Osteoblast (primary cell): ENCODE measurements around the gene TMEM212. TPM values are rescaled to one million over a fixed set of nuclear protein-coding genes. Genes with fewer than 3 reads are reported as not detected.

Experiments used
- DNase-seq: peaks from one replicate; pipeline ENCODE4 v3.0.0; 2011; ENCODE audit warnings: low spot score, mixed read lengths; ENCODE audit not compliant: insufficient read length; ENCODE audit errors: missing footprints
- H2AFZ ChIP-seq: 2 replicates; pipeline ENCODE4 v1.6.0; 2011; ENCODE audit warnings: mild to moderate bottlenecking, low read length
- H3K27ac ChIP-seq: 2 replicates; pipeline ENCODE4 v1.5.1; 2011; ENCODE audit warnings: mild to moderate bottlenecking, low read depth, low read length, moderate library complexity
- H3K27me3 ChIP-seq: 2 replicates; pipeline ENCODE4 v1.6.0; 2012; ENCODE audit warnings: mild to moderate bottlenecking, control low read depth, inconsistent platforms, low read length, moderate library complexity; ENCODE audit not compliant: insufficient read depth
- H3K36me3 ChIP-seq: 2 replicates; pipeline ENCODE4 v1.5.1; 2011; ENCODE audit warnings: mild to moderate bottlenecking, low read length, control low read depth, moderate library complexity; ENCODE audit not compliant: insufficient read depth
- H3K4me1 ChIP-seq: 2 replicates; pipeline ENCODE4 v1.5.1; 2011; ENCODE audit warnings: mild to moderate bottlenecking, low read length, control low read depth, moderate library complexity; ENCODE audit not compliant: insufficient read depth
- H3K4me2 ChIP-seq: 2 replicates; pipeline ENCODE4 v1.6.0; 2011; ENCODE audit warnings: mild to moderate bottlenecking, low read length; ENCODE audit not compliant: insufficient read depth
- H3K4me3 ChIP-seq: fragments of 200-600 bp; sonication (generic); 3 replicates; pipeline ENCODE4 v1.5.1; 2012; ENCODE audit warnings: mild to moderate bottlenecking, low read length, inconsistent platforms; ENCODE audit not compliant: insufficient read depth
- H3K79me2 ChIP-seq: 2 replicates; pipeline ENCODE4 v1.6.0; 2012; ENCODE audit warnings: mild to moderate bottlenecking, low read length, control low read depth, inconsistent platforms; ENCODE audit not compliant: insufficient read depth
- H3K9me3 ChIP-seq: 2 replicates; pipeline ENCODE4 v1.5.1; 2011; ENCODE audit warnings: low read depth, low read length, control low read depth
- H4K20me1 ChIP-seq: 2 replicates; pipeline ENCODE4 v1.6.0; 2012; ENCODE audit warnings: mild to moderate bottlenecking, low read length, control low read depth; ENCODE audit not compliant: insufficient read depth
- total RNA-seq: library from RNA; depleted of rRNA; stranded (reverse); fragments of >200 nt; gene quantifications from 2 replicates; pipeline ENCODE4 v1.2.3, GENCODE V29; 2012
- TF ChIP-seq, protein P1 (sequence below): IDR thresholded peaks from 2 replicates; pipeline ENCODE4 v1.5.1; 2011; ENCODE audit warnings: mild to moderate bottlenecking, low read depth, low read length, moderate library complexity; ENCODE audit errors: extremely low read depth

Gene TMEM212
- total RNA-seq, 1 donor, result not detected

DNA sequence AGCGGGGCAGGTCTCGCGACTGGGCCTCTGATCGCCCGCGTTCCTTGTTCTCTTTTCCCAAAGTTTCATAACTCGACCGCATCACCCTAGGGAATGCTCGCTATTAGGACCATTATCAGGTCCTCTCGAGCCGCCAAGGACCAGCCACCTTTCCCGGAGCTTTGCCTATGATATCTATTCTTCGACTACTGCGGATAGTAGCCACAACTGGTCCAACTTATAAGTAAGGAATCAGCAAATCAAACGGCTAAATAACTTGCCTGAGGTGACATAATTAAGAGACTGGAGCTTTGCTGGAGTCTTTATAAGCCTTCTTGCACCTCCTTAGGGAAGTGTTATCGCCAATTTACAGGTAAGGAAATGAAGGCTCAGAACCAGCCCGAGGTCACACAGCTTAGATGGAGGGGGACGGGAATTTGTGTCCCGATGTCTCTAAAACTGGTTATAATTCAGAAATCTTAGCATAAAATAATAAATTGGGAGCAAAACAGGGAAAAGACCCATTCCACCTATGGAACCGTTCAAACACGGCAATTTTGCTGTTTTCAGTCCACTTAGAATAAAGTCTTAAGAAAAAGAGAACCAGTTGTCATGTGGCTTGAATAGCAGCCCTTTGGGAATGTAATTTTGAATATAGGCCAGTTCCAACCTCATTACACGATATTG, 32.4 kb upstream of the TMEM212 start:
- TF ChIP-seq, protein P1, sequence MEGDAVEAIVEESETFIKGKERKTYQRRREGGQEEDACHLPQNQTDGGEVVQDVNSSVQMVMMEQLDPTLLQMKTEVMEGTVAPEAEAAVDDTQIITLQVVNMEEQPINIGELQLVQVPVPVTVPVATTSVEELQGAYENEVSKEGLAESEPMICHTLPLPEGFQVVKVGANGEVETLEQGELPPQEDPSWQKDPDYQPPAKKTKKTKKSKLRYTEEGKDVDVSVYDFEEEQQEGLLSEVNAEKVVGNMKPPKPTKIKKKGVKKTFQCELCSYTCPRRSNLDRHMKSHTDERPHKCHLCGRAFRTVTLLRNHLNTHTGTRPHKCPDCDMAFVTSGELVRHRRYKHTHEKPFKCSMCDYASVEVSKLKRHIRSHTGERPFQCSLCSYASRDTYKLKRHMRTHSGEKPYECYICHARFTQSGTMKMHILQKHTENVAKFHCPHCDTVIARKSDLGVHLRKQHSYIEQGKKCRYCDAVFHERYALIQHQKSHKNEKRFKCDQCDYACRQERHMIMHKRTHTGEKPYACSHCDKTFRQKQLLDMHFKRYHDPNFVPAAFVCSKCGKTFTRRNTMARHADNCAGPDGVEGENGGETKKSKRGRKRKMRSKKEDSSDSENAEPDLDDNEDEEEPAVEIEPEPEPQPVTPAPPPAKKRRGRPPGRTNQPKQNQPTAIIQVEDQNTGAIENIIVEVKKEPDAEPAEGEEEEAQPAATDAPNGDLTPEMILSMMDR, result no peak
- Histone ChIP-seq H3K27ac (peak overlapping the region; percentile 100), H2AFZ (no peak overlapping the region), H3K36me3 (no peaks in the 10 kb centered on the region), H3K4me1 (peaks cover 54% of the 10 kb centered on the region), H4K20me1 (no peaks in the 10 kb centered on the region), H3K9me3 (no peaks in the 10 kb centered on the region), H3K79me2 (peaks cover 7% of the 10 kb centered on the region), H3K27me3 (no peaks in the 10 kb centered on the region), H3K4me2 (peak overlapping the region; percentile 95), H3K4me3 (peak overlapping the region; percentile 72)
- peak; percentile 46 for DNase-seq

DNA sequence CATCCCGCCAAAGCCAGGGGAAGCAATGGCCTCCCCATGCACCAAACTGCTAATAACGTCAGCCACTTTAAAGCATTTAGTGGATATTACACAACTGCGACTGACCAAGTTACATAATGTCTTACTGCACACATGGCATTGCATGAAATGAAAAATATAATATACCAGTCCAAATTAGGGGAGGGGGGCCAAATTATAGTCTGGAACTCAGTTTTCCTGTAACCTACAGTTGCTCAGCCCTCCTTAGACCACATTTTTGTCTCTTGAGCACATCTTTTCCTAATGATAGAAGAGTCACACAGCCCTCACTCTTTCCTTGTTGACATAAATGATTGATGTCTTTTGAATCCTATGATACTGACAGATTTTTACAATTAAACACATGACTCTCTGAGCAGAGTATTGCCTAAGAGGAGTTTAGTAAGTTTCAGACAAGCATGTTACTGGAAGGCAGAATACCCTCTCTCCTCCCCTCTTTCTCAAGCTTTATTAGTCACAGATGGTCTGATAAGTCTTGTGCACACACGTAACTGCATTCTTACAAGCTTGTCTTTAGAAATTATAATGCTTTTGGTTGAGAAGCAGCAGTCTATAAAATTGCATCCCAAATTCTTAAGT, 31.7 kb upstream of the TMEM212 start:
- H3K4me1 ChIP-seq, result peaks cover 54% of the 10 kb centered on the region
- no peaks in the 10 kb centered on the region for H4K20me1 ChIP-seq
- H3K9me3 ChIP-seq, result no peaks in the 10 kb centered on the region
- peaks cover 7% of the 10 kb centered on the region for H3K79me2 ChIP-seq
- TF ChIP-seq, protein P1, result no peak
- H3K4me3 ChIP-seq, result peak overlapping the region; percentile 72
- H3K36me3 ChIP-seq, result no peaks in the 10 kb centered on the region
- peak overlapping the region; percentile 95 for H3K4me2 ChIP-seq
- no peak overlapping the region for H2AFZ ChIP-seq
- DNase-seq, result peak; percentile 88
- H3K27ac ChIP-seq, result peak overlapping the region; percentile 100
- no peaks in the 10 kb centered on the region for H3K27me3 ChIP-seq

DNA sequence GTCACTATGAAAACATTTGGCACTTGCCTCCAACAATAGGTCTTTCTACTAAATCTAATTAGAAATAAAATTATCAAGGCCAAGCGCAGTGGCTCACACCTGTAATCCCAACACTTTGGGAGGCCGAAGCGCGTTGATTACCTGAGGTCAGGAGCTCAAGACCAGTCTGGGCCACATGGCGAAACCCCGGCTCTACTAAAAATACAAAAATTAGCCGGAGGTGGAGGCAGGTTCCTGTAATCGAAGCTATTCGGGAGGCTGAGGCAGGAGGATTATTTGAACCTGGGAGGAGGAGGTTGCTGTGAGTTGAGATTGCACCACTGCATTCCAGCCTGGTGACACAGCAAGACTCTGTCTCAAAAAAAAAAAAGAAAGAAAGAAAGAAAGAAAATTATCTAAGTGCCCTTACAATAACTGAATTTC, 31.2 kb upstream of the TMEM212 start:
- Histone ChIP-seq H3K9me3 (no peaks in the 10 kb centered on the region), H3K79me2 (peaks cover 7% of the 10 kb centered on the region), H2AFZ (no peak overlapping the region), H3K27ac (peak overlapping the region; percentile 100), H3K36me3 (no peaks in the 10 kb centered on the region), H3K4me3 (no peak overlapping the region), H4K20me1 (no peaks in the 10 kb centered on the region), H3K27me3 (no peaks in the 10 kb centered on the region), H3K4me2 (peak overlapping the region; percentile 27), H3K4me1 (peaks cover 55% of the 10 kb centered on the region)
- TF ChIP-seq, protein P1, result no peak
- DNase-seq, result no peak

DNA sequence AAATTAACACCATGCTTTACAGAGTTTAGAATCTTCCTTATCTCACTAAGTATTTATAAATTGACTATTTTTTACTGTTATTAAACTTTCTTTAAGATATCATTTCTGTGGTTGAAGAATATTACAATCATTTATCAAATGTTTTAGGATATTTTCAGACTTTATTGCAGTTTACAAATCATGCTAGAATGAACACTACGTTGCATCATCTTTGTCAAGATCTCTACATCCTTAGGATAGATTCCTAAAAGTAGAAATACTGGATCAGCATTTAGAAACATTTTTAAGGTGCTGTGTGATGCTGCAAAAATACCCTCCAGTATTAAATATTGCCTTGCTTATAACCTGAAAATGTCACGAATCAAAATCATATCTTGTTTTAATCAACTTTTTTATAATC, 30.3 kb upstream of the TMEM212 start:
- TF ChIP-seq, protein P1, result no peak

More for the DNA sequence above, 30.3 kb upstream of the TMEM212 start:
- Histone ChIP-seq H3K36me3 (no peaks in the 10 kb centered on the region), H3K27me3 (no peaks in the 10 kb centered on the region), H3K4me2 (no peak overlapping the region), H4K20me1 (no peaks in the 10 kb centered on the region), H3K4me1 (peaks cover 62% of the 10 kb centered on the region), H2AFZ (no peak overlapping the region), H3K4me3 (no peak overlapping the region), H3K79me2 (peaks cover 1% of the 10 kb centered on the region), H3K9me3 (no peaks in the 10 kb centered on the region), H3K27ac (peak overlapping the region; percentile 100)
- DNase-seq, result no peak
